DND-41 (cell line): Measurements from ENCODE around the gene NTSR2.

Source experiments
- CTCF ChIP-seq: IDR thresholded peaks from 2 replicates; pipeline ENCODE4 v1.5.1; 2012; ENCODE audit warnings: borderline replicate concordance, low read length, moderate library complexity, mild to moderate bottlenecking; ENCODE audit not compliant: poor library complexity, severe bottlenecking; ENCODE audit errors: extremely low read depth
- EZH2 ChIP-seq: IDR thresholded peaks from 3 replicates; pipeline ENCODE4 v1.6.1; 2012; ENCODE audit warnings: borderline replicate concordance, low read depth, mild to moderate bottlenecking, moderate library complexity, low read length, inconsistent platforms; ENCODE audit not compliant: severe bottlenecking

DNA sequence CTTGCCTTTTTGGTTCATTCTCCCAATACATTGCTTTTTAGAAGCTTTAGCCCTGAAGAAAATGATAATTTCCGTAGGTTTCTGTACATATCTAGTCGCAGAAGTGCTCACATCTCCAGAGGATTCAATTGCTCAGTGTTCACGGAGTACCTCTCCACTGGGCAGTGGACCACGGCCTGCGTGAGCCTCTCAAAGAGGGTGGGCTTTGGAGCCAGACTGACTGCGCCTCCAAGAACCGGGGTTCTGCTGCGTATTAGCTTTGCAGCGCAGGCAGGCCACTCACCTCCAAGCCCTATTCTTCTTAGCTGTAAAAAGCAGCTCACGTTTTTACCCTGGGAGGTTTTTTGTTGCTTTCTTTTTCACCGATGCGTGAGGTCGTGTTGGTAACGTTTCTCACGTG, 35.4 kb downstream of the NTSR2 start:
- TF ChIP-seq CTCF = no peak
- TF ChIP-seq EZH2 = no peak
